K562 (cell line): ENCODE results near the gene C16orf95. TPM values are rescaled to one million over a fixed set of nuclear protein-coding genes. Genes with fewer than 3 reads are reported as not detected.

Experiments used
- BHLHE40 ChIP-seq: IDR thresholded peaks from 2 replicates; pipeline ENCODE4 v1.6.1; 2011; ENCODE audit warnings: low read length, improper control_type of control experiment
- FOXK2 ChIP-seq, 2 experiments: fragments of 450-650 bp; IDR thresholded peaks in 1 of 2; conservative IDR thresholded peaks in 1 of 2; 2 replicates each; pipeline ENCODE4 v1.6.1; 2016; ENCODE audit warnings: low read depth in 2 of 2, mild to moderate bottlenecking in 1 of 2
- GABPB1 ChIP-seq: sonication (generic); formaldehyde crosslinking; IDR thresholded peaks from 2 replicates; pipeline ENCODE4 v1.8.0; 2022; ENCODE audit warnings: mild to moderate bottlenecking, missing genetic modification reagents
- HCFC1 ChIP-seq: IDR thresholded peaks from 2 replicates; pipeline ENCODE4 v1.6.1; 2012; ENCODE audit warnings: low read depth, low read length, improper control_type of control experiment
- HNRNPL ChIP-seq: fragments of 200-400 bp; formaldehyde crosslinking; IDR thresholded peaks from 2 replicates; pipeline ENCODE4 v1.6.1; 2017; ENCODE audit warnings: low read depth, mild to moderate bottlenecking, low read length
- NFRKB ChIP-seq: fragments of 450-650 bp; IDR thresholded peaks from 2 replicates; pipeline ENCODE4 v1.6.1; 2016; ENCODE audit warnings: low read depth
- NR4A1 ChIP-seq, 2 experiments: fragments of 250-450 bp in 1 of 2; fragments of 450-650 bp in 1 of 2; sonication (Bioruptor Pico) in 1 of 2; IDR thresholded peaks; 2 replicates each; pipeline versions ENCODE4 v1.4.0 to v1.6.1; 2016 to 2020; ENCODE audit warnings: mild to moderate bottlenecking in 2 of 2, missing compliant biosample characterization in 1 of 2, missing genetic modification characterization in 1 of 2, moderate library complexity in 1 of 2
- RAD21 ChIP-seq, 2 experiments: fragments of 250-450 bp in 1 of 2; fragments of 450-650 bp in 1 of 2; sonication (Bioruptor Pico) in 1 of 2; formaldehyde crosslinking in 1 of 2; IDR thresholded peaks in 1 of 2; conservative IDR thresholded peaks in 1 of 2; 2 replicates each; pipeline versions ENCODE4 v1.4.0 to v1.8.0; 2020 to 2022; ENCODE audit warnings: mild to moderate bottlenecking in 2 of 2, moderate library complexity in 1 of 2
- TCF3 ChIP-seq: sonication (generic); formaldehyde crosslinking; IDR thresholded peaks from 2 replicates; pipeline ENCODE4 v1.4.0; 2020; ENCODE audit warnings: mild to moderate bottlenecking, missing genetic modification reagents
- TCFL5 ChIP-seq: fragments of 250-450 bp; sonication (Bioruptor Pico); conservative IDR thresholded peaks from 2 replicates; pipeline ENCODE4 v1.6.1; 2021; ENCODE audit warnings: mild to moderate bottlenecking, moderate library complexity, matching md5 sums
- ZNF584 ChIP-seq: fragments of 200-800 bp; sonication (Bioruptor generic); IDR thresholded peaks from 2 replicates; pipeline ENCODE4 v1.6.1; 2016; ENCODE audit warnings: low read depth, mild to moderate bottlenecking, missing genetic modification characterization, missing compliant biosample characterization
- ZNF780A ChIP-seq: fragments of 250-450 bp; sonication (Bioruptor Pico); IDR thresholded peaks from 2 replicates; pipeline ENCODE4 v1.5.0; 2021; ENCODE audit warnings: mild to moderate bottlenecking
- polyA plus RNA-seq, 8 experiments: library from polyadenylated mRNA; depleted of rRNA in 4 of 8; stranded (reverse) in 5 of 8; unstranded in 3 of 8; fragments of >200 nt; fragmentation: Nextera tagmentation in 2 of 8; fragmentation: Illumina TruSeq in 1 of 8; extraction: Ambion mirVana in 2 of 8; extraction: Trizol in 1 of 8; gene quantifications; 2 replicates each; pipeline versions ENCODE4 v1.2.1 to v1.2.3, GENCODE V29; 2011 to 2014; ENCODE audit warnings: inconsistent platforms in 1 of 8, missing spikeins in 1 of 8
- total RNA-seq, 7 experiments: library from RNA; depleted of rRNA in 6 of 7; stranded (reverse); fragments of >200 nt in 6 of 7; fragmentation: Illumina TruSeq in 2 of 7; extraction: Trizol in 2 of 7; gene quantifications; 2 replicates each; pipeline versions ENCODE4 v1.2.1 to v1.2.3, GENCODE V29; 2011 to 2021; ENCODE audit warnings: low replicate concordance in 1 of 7
- TF ChIP-seq, protein P1 (sequence below), 3 experiments: fragments of 200-800 bp in 1 of 3; sonication (Bioruptor generic) in 1 of 3; sonication (generic) in 1 of 3; formaldehyde crosslinking in 1 of 3; IDR thresholded peaks; 2 replicates each; pipeline versions ENCODE4 v1.6.1 to v1.8.0; 2016 to 2022; ENCODE audit warnings: mild to moderate bottlenecking in 2 of 3, missing compliant biosample characterization in 2 of 3, missing genetic modification characterization in 2 of 3, missing genetic modification reagents in 1 of 3
- TF ChIP-seq, protein P2 (sequence below): IDR thresholded peaks from 2 replicates; pipeline ENCODE4 v1.6.1; 2014; ENCODE audit warnings: antibody characterized with exemption
- TF ChIP-seq, protein P3 (sequence below): fragments of 450-650 bp; IDR thresholded peaks from 2 replicates; pipeline ENCODE4 v1.6.1; 2017; ENCODE audit warnings: mild to moderate bottlenecking, moderate library complexity
- TF ChIP-seq, protein P4 (sequence below), 2 experiments: IDR thresholded peaks in 1 of 2; conservative IDR thresholded peaks in 1 of 2; 2 replicates each; pipeline ENCODE4 v1.6.1; 2016; ENCODE audit warnings: low read depth in 2 of 2, mild to moderate bottlenecking in 1 of 2, missing compliant biosample characterization in 1 of 2, missing genetic modification characterization in 1 of 2, moderate library complexity in 1 of 2

C16orf95 gene
- total and polyA plus RNA-seq, 9 of the 15 experiments (the other 6 are each of a cell fraction or from before 2014, with no cell fraction given) = 6.5 to 20.5 (median 9.4) TPM

DNA sequence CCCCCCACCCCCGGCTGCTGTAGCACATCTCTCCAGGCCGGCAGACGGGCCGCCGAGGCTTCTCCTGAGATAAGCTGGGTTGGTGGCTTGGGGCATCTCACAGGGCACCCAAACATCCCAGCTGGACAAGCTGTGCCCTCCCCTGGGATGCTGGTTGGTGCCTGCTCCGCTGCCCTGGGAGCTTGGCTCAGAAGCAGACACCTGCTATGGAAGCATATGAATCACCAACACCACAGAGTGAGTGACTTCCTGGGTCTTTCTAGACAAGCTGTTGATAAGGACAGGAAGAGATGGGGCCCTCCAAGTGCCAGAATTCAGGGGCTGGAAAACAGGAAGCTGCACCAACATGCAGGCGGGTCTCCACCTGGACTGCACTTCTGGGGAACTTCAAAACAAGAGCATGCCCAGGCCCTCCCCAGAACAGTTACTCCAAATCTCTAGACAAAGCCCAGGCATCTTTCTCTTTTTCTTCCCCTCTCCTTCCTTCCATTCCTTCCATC is 13.7 kb downstream of the C16orf95 start (continued):
- TF ChIP-seq, protein P1, sequence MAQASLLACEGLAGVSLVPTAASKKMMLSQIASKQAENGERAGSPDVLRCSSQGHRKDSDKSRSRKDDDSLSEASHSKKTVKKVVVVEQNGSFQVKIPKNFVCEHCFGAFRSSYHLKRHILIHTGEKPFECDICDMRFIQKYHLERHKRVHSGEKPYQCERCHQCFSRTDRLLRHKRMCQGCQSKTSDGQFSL (CRISPR knock-in tag; IDR thresholded peaks at IDR 0.05) = no peak
- TF ChIP-seq, protein P1 (tag; IDR thresholded peaks at IDR 0.05) = no peak
- TF ChIP-seq NFRKB = no peak
- TF ChIP-seq RAD21 (CRISPR knock-in tag; conservative IDR thresholded peaks at IDR 0.05 in 1 of 2, IDR thresholded peaks at IDR 0.05 in 1 of 2) = no peak
- TF ChIP-seq ZNF584 (CRISPR knock-in tag) = no peak
- TF ChIP-seq, protein P2, sequence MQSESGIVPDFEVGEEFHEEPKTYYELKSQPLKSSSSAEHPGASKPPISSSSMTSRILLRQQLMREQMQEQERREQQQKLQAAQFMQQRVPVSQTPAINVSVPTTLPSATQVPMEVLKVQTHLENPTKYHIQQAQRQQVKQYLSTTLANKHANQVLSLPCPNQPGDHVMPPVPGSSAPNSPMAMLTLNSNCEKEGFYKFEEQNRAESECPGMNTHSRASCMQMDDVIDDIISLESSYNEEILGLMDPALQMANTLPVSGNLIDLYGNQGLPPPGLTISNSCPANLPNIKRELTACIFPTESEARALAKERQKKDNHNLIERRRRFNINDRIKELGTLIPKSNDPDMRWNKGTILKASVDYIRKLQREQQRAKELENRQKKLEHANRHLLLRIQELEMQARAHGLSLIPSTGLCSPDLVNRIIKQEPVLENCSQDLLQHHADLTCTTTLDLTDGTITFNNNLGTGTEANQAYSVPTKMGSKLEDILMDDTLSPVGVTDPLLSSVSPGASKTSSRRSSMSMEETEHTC = no peak
- TF ChIP-seq NR4A1 (CRISPR knock-in tag; IDR thresholded peaks at IDR 0.05) = 0 out of 2 replicates have a peak, but pooled peaks have one; percentile 44
- no peak for TF ChIP-seq NR4A1 (tag; IDR thresholded peaks at IDR 0.05)
- TF ChIP-seq TCFL5 (CRISPR knock-in tag) = no peak
- TF ChIP-seq, protein P3, sequence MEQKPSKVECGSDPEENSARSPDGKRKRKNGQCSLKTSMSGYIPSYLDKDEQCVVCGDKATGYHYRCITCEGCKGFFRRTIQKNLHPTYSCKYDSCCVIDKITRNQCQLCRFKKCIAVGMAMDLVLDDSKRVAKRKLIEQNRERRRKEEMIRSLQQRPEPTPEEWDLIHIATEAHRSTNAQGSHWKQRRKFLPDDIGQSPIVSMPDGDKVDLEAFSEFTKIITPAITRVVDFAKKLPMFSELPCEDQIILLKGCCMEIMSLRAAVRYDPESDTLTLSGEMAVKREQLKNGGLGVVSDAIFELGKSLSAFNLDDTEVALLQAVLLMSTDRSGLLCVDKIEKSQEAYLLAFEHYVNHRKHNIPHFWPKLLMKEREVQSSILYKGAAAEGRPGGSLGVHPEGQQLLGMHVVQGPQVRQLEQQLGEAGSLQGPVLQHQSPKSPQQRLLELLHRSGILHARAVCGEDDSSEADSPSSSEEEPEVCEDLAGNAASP = no peak
- 0 out of 2 replicates have a peak, but pooled peaks have one; percentile 30 for TF ChIP-seq HCFC1
- no peak for TF ChIP-seq HNRNPL
- TF ChIP-seq BHLHE40 = 0 out of 2 replicates have a peak, but pooled peaks have one; percentile 25
- TF ChIP-seq, protein P4, sequence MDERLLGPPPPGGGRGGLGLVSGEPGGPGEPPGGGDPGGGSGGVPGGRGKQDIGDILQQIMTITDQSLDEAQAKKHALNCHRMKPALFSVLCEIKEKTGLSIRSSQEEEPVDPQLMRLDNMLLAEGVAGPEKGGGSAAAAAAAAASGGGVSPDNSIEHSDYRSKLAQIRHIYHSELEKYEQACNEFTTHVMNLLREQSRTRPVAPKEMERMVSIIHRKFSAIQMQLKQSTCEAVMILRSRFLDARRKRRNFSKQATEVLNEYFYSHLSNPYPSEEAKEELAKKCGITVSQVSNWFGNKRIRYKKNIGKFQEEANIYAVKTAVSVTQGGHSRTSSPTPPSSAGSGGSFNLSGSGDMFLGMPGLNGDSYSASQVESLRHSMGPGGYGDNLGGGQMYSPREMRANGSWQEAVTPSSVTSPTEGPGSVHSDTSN (CRISPR knock-in tag; IDR thresholded peaks at IDR 0.05; ENCODE audit: low read depth) = no peak
- TF ChIP-seq, protein P4 (tag; conservative IDR thresholded peaks at IDR 0.05; ENCODE audit: low read depth) = 0 out of 2 replicates have a peak, but pooled peaks have one; percentile 21
- no peak for TF ChIP-seq ZNF780A (CRISPR knock-in tag)
- peak; percentile 56 to 70; a peak in 2 of 4 replicates for TF ChIP-seq FOXK2 (conservative IDR thresholded peaks at IDR 0.05 in 1 of 2, IDR thresholded peaks at IDR 0.05 in 1 of 2; ENCODE audit: low read depth in 2 of 2)
- TF ChIP-seq TCF3 = peak; percentile 42
- peak; percentile 54 for TF ChIP-seq GABPB1 (CRISPR knock-in tag)
